H1 (cell line): ENCODE measurements around the gene MMADHC. TPM values are rescaled to one million over a fixed set of nuclear protein-coding genes. Genes with fewer than 3 reads are reported as not detected.
A peak's percentile ranks its signal among the peaks of the same experiment; 100 is the strongest.

ENCODE experiments used
- CTCF ChIA-PET: fragments of 300-600 bp; sonication (Branson Sonifier 250); formaldehyde crosslinking; loops from one replicate; lab custom pipeline; 2021; ENCODE audit not compliant: partially characterized antibody; lab: Charles Lee
- POLR2A ChIA-PET: fragments of 300-600 bp; sonication (Branson Sonifier 250); formaldehyde crosslinking; loops from one replicate; lab custom pipeline; 2021; ENCODE audit warnings: inconsistent platforms; ENCODE audit not compliant: partially characterized antibody; lab: Charles Lee
- DNase-seq, 2 experiments: peaks; one replicate each; pipeline versions ENCODE4 v3.0.0 to v3.0.0-alpha.2; 2010 to 2022; ENCODE audit warnings: low spot score in 2 of 2, low read depth in 1 of 2, mixed read lengths in 1 of 2
- FAIRE-seq: peaks from 2 replicates; lab custom pipeline; 2011; peaks lifted over from hg19 to GRCh38; lab: Jason Lieb, UNC
- H2AFZ ChIP-seq: 2 replicates; pipeline ENCODE4 v1.8.1; 2012; ENCODE audit warnings: low read length, inconsistent platforms
- H2AK5ac ChIP-seq: 2 replicates; pipeline ENCODE4 v1.6.1; 2013; ENCODE audit warnings: low read depth, low read length
- H2BK120ac ChIP-seq: replicated peaks from 2 replicates; pipeline ENCODE3; 2013; ENCODE audit warnings: low read depth, low read length, inconsistent platforms
- H2BK12ac ChIP-seq: 2 replicates; pipeline ENCODE4 v1.6.1; 2013; ENCODE audit warnings: low read depth, low read length
- H2BK15ac ChIP-seq: 2 replicates; pipeline ENCODE4 v1.6.1; 2013; ENCODE audit warnings: low read length
- H2BK20ac ChIP-seq: 2 replicates; pipeline ENCODE4 v1.6.1; 2013; ENCODE audit warnings: low read length
- H2BK5ac ChIP-seq: 2 replicates; pipeline ENCODE4 v1.6.1; 2013; ENCODE audit warnings: low read depth, low read length
- H3K14ac ChIP-seq: 2 replicates; pipeline ENCODE4 v1.6.1; 2013; ENCODE audit warnings: inconsistent platforms; ENCODE audit not compliant: insufficient read length
- H3K18ac ChIP-seq: 2 replicates; pipeline ENCODE4 v1.6.1; 2013; ENCODE audit warnings: low read length; ENCODE audit errors: extremely low read depth
- H3K23ac ChIP-seq: 2 replicates; pipeline ENCODE4 v1.6.1; 2013; ENCODE audit warnings: inconsistent platforms; ENCODE audit not compliant: insufficient read length
- H3K23me2 ChIP-seq: 2 replicates; pipeline ENCODE4 v1.6.1; 2013; ENCODE audit warnings: low read depth, low read length
- H3K27ac ChIP-seq: 2 replicates; pipeline ENCODE4 v1.6.1; 2011; ENCODE audit warnings: low read depth, low read length, inconsistent platforms
- H3K27me3 ChIP-seq, 4 experiments: replicated peaks in 1 of 4; 1 replicate in 1 of 4; 2 replicates in 3 of 4; pipeline versions ENCODE4 v1.6.1 to v1.8.1; 2011 to 2013; ENCODE audit warnings: low read length in 3 of 4, mild to moderate bottlenecking in 3 of 4, inconsistent platforms in 2 of 4, mixed read lengths in 2 of 4, moderate library complexity in 1 of 4; ENCODE audit not compliant: control insufficient read depth in 3 of 4, insufficient read depth in 3 of 4; ENCODE audit errors: extremely low read depth in 1 of 4
- H3K36me3 ChIP-seq, 4 experiments: 2 replicates each; pipeline versions ENCODE4 v1.6.1 to v1.8.1; 2011 to 2013; ENCODE audit warnings: mild to moderate bottlenecking in 4 of 4, low read length in 3 of 4, moderate library complexity in 2 of 4, control low read depth in 1 of 4, inconsistent platforms in 1 of 4; ENCODE audit not compliant: insufficient read depth in 4 of 4, control insufficient read depth in 2 of 4
- H3K4ac ChIP-seq: replicated peaks from 2 replicates; pipeline ENCODE3; 2013; ENCODE audit warnings: low read length, low read depth, mixed read lengths, inconsistent platforms; ENCODE audit not compliant: insufficient read length
- H3K4me1 ChIP-seq, 4 experiments: replicated peaks in 1 of 4; 1 replicate in 1 of 4; 2 replicates in 3 of 4; pipeline versions ENCODE4 v1.6.1 to v1.8.1; 2011 to 2013; ENCODE audit warnings: low read length in 3 of 4, inconsistent platforms in 2 of 4, mixed read lengths in 1 of 4; ENCODE audit not compliant: insufficient read depth in 4 of 4, control insufficient read depth in 3 of 4
- H3K4me2 ChIP-seq, 2 experiments: 2 replicates each; pipeline versions ENCODE4 v1.6.1 to v1.8.1; 2011 to 2013; ENCODE audit warnings: low read depth in 2 of 2, low read length in 2 of 2, control low read depth in 1 of 2, inconsistent platforms in 1 of 2, mild to moderate bottlenecking in 1 of 2; ENCODE audit not compliant: insufficient read depth in 1 of 2
- H3K4me3 ChIP-seq, 4 experiments: fragments of 200-600, 300-600 bp in 1 of 4; sonication (generic), shearing (Covaris generic), sonication (Bioruptor Twin) in 1 of 4; 2 replicates each; pipeline versions ENCODE4 v1.5.1 to v1.8.1; 2011 to 2016; ENCODE audit warnings: low read length in 4 of 4, low read depth in 3 of 4, control low read depth in 2 of 4, inconsistent platforms in 2 of 4, mild to moderate bottlenecking in 2 of 4, mixed read lengths in 1 of 4, moderate library complexity in 1 of 4; ENCODE audit not compliant: insufficient read depth in 2 of 4; ENCODE audit errors: extremely low read depth in 1 of 4
- H3K56ac ChIP-seq: replicated peaks from 2 replicates; pipeline ENCODE3; 2013; ENCODE audit warnings: low read depth, mild to moderate bottlenecking, mixed read lengths, low read length, inconsistent platforms; ENCODE audit not compliant: insufficient read length
- H3K79me1 ChIP-seq: 2 replicates; pipeline ENCODE4 v1.6.1; 2013; ENCODE audit warnings: low read depth, low read length, control low read depth
- H3K79me2 ChIP-seq, 2 experiments: 2 replicates each; pipeline versions ENCODE4 v1.6.1 to v1.8.1; 2012 to 2013; ENCODE audit warnings: low read length in 2 of 2, mild to moderate bottlenecking in 2 of 2, inconsistent platforms in 1 of 2; ENCODE audit not compliant: insufficient read depth in 2 of 2, control insufficient read depth in 1 of 2
- H3K9ac ChIP-seq, 4 experiments: replicated peaks in 1 of 4; 1 replicate in 1 of 4; 2 replicates in 3 of 4; pipeline versions ENCODE4 v1.6.1 to v1.8.1; 2011 to 2013; ENCODE audit warnings: low read depth in 3 of 4, low read length in 3 of 4, control low read depth in 2 of 4, mild to moderate bottlenecking in 2 of 4, moderate library complexity in 2 of 4, inconsistent platforms in 1 of 4; ENCODE audit errors: extremely low read depth in 1 of 4
- H3K9me3 ChIP-seq, 2 experiments: 2 replicates each; pipeline versions ENCODE4 v1.6.1 to v1.8.1; 2012 to 2013; ENCODE audit warnings: mild to moderate bottlenecking in 2 of 2, moderate library complexity in 2 of 2, control low read depth in 1 of 2, inconsistent platforms in 1 of 2, low read depth in 1 of 2, low read length in 1 of 2, mixed read lengths in 1 of 2; ENCODE audit not compliant: insufficient read depth in 2 of 2
- H4K20me1 ChIP-seq, 2 experiments: replicated peaks in 1 of 2; 2 replicates each; pipeline versions ENCODE3 to v1.8.1; 2011 to 2013; ENCODE audit warnings: inconsistent platforms in 2 of 2, low read length in 2 of 2, mild to moderate bottlenecking in 1 of 2; ENCODE audit not compliant: insufficient read depth in 2 of 2, control insufficient read depth in 1 of 2
- H4K5ac ChIP-seq: 2 replicates; pipeline ENCODE4 v1.6.1; 2013; ENCODE audit warnings: low read length, low read depth, mixed read lengths, inconsistent platforms; ENCODE audit not compliant: insufficient read length
- H4K8ac ChIP-seq: 2 replicates; pipeline ENCODE4 v1.8.0; 2013; ENCODE audit warnings: mild to moderate bottlenecking, moderate library complexity, low read length, inconsistent platforms; ENCODE audit not compliant: insufficient read depth; ENCODE audit errors: extremely low read depth
- H4K91ac ChIP-seq: replicated peaks from 2 replicates; pipeline ENCODE3; 2013; ENCODE audit warnings: low read length, mixed read lengths, inconsistent platforms; ENCODE audit not compliant: insufficient read length
- ATF2 ChIP-seq: IDR thresholded peaks from 2 replicates; pipeline ENCODE4 v1.6.1; 2012; ENCODE audit warnings: low read length, inconsistent platforms
- BACH1 ChIP-seq: IDR thresholded peaks from 2 replicates; pipeline ENCODE4 v1.6.1; 2012; ENCODE audit warnings: low read length, improper control_type of control experiment
- CEBPB ChIP-seq: IDR thresholded peaks from 2 replicates; pipeline ENCODE4 v1.6.1; 2012; ENCODE audit warnings: low read depth, low read length
- E2F6 ChIP-seq: IDR thresholded peaks from 2 replicates; pipeline ENCODE4 v1.6.1; 2012; ENCODE audit warnings: inconsistent platforms
- GTF2F1 ChIP-seq: IDR thresholded peaks from 2 replicates; pipeline ENCODE4 v1.6.1; 2012; ENCODE audit warnings: low read depth, low read length, improper control_type of control experiment, borderline replicate concordance
- KDM4A ChIP-seq: IDR thresholded peaks from one replicate; pipeline ENCODE4 v1.7.1; 2012; ENCODE audit warnings: low read depth, mild to moderate bottlenecking, moderate library complexity, low read length, inconsistent platforms; ENCODE audit not compliant: severe bottlenecking
- POU5F1 ChIP-seq: IDR thresholded peaks from 2 replicates; pipeline ENCODE4 v1.6.1; 2011; ENCODE audit warnings: low read depth, mild to moderate bottlenecking, low read length, moderate library complexity
- RAD21 ChIP-seq, 2 experiments: IDR thresholded peaks in 1 of 2; conservative IDR thresholded peaks in 1 of 2; 2 replicates each; pipeline ENCODE4 v1.6.1; 2011; ENCODE audit warnings: low read depth in 2 of 2, low read length in 2 of 2, improper control_type of control experiment in 1 of 2, inconsistent platforms in 1 of 2, mild to moderate bottlenecking in 1 of 2, moderate library complexity in 1 of 2
- SRF ChIP-seq: IDR thresholded peaks from 2 replicates; pipeline ENCODE4 v1.6.1; 2011; ENCODE audit warnings: mild to moderate bottlenecking, low read depth, low read length, moderate library complexity
- SUZ12 ChIP-seq: fragments of 200-600 bp; sonication (generic); IDR thresholded peaks from 2 replicates; pipeline ENCODE4 v1.6.1; 2012; ENCODE audit warnings: mild to moderate bottlenecking, inconsistent platforms, low read length, moderate library complexity, mixed read lengths
- TBP ChIP-seq: IDR thresholded peaks from 2 replicates; pipeline ENCODE4 v1.6.1; 2011; ENCODE audit warnings: low read depth, low read length, improper control_type of control experiment
- WGBS, 2 experiments: shearing (Covaris generic) in 1 of 2; methylation state at CpG; one replicate each; pipeline versions ENCODE4 v1.1.6 to v1.1.7; 2013 to 2015; ENCODE audit warnings: low lambda C conversion rate in 2 of 2, mixed read lengths in 2 of 2, inconsistent platforms in 1 of 2, low coverage in 1 of 2, missing lambda C conversion rate in 1 of 2; ENCODE audit not compliant: insufficient replicate concordance in 2 of 2, insufficient coverage in 1 of 2, insufficient read length in 1 of 2; ENCODE audit errors: extremely low coverage in 1 of 2, missing lambda C conversion rate in 1 of 2; 5-methylcytosine and 5-hydroxymethylcytosine counted together
- polyA plus RNA-seq, 7 experiments: library from polyadenylated mRNA; depleted of rRNA in 3 of 7; stranded (reverse) in 5 of 7; unstranded in 2 of 7; fragments of >200 nt in 5 of 7; fragments of 200-250 nt in 2 of 7; gene quantifications; 1 replicate in 5 of 7; 2 replicates in 1 of 7; 4 replicates in 1 of 7; pipeline versions ENCODE4 v1.2.1 to v1.2.3, GENCODE V29; 2011 to 2013; ENCODE audit warnings: missing spikeins in 2 of 7, mixed read lengths in 2 of 7
- total RNA-seq: library from RNA; stranded (reverse); fragmentation: NEBNext Ultra II Directional; extraction: Animal tissue kit (Norgen Biotek cat#: 25700); gene quantifications from 2 replicates; pipeline ENCODE4 v1.2.1, GENCODE V29; 2021

The MMADHC gene
- total and polyA plus RNA-seq, 2 of the 8 experiments (the other 6 are each of a cell fraction or from before 2014, with no cell fraction given) = 61.1 to 130 TPM

GRCh38 chr2:149586898-149587219, 716 bp downstream of the MMADHC start:
- CTCF ChIA-PET = interaction anchor here (1.1 to 1.2 kb wide), 2 partner anchors 10 to 15 kb away, joined by 3 to 4 read pairs; no protein-coding TSS in a partner anchor
- peak overlapping the region; percentile 87 to 99 (median 98) for H3K4me3 ChIP-seq
- WGBS, 2 experiments = 0% methylated on average over 7 of the region's 7 CpGs; no CpG with 5 or more reads in 1 of the 2 experiments
- TF ChIP-seq GTF2F1 (no peak), SRF (no peak), RAD21 (IDR thresholded peaks at IDR 0.05 in 1 of 2, conservative IDR thresholded peaks at IDR 0.05 in 1 of 2; ENCODE audit: low read depth in 2 of 2, low read length in 2 of 2) (no peak), TBP (no peak), ATF2 (no peak), KDM4A (no peak), E2F6 (no peak), POU5F1 (no peak), CEBPB (no peak), BACH1 (no peak), SUZ12 (no peak)

More at GRCh38 chr2:149586898-149587219, 716 bp downstream of the MMADHC start:
- Histone ChIP-seq H3K18ac (peak overlapping the region; percentile 82; the same call in 1 of the 2 replicates), H3K4me2 (peak overlapping the region; percentile 73 to 77), H2BK20ac (no peak overlapping the region), H4K8ac (no peak overlapping the region; the same call in 1 of the 2 replicates), H2BK5ac (peak overlapping the region; percentile 95; the same call in 1 of the 2 replicates), H4K5ac (peak overlapping the region; percentile 86), H2AK5ac (no peak overlapping the region), H2BK12ac (peak overlapping the region; percentile 45; the same call in 1 of the 2 replicates), H4K20me1 (no peaks in the 10 kb centered on the region), H3K27ac (peak overlapping the region; percentile 98), H2BK120ac (no peak overlapping the region), H3K9me3 (no peaks in the 10 kb centered on the region), H3K27me3 (no peaks in the 10 kb centered on the region), H3K14ac (peak overlapping the region; percentile 57), H3K4ac (no peak overlapping the region), H3K23me2 (peaks cover 2% of the 10 kb centered on the region; the same call in 1 of the 2 replicates), H3K79me2 (peaks cover 4 to 49% of the 10 kb centered on the region in 2 experiments), H2AFZ (0 out of 2 replicates have a peak overlapping the region, but pooled peaks have one; percentile 77), H2BK15ac (no peak overlapping the region), H3K4me1 (peaks cover 0 to 4% (median 0%) of the 10 kb centered on the region in 4 experiments; a peak in 2 of 7 replicates), H3K79me1 (no peaks in the 10 kb centered on the region), H3K56ac (peak overlapping the region; percentile 57), H3K23ac (no peak overlapping the region), H4K91ac (peak overlapping the region; percentile 97), H3K36me3 (peaks cover 0 to 28% (median 2%) of the 10 kb centered on the region in 4 experiments; a peak in 4 of 8 replicates), H3K9ac (peak overlapping the region; percentile 85 to 98 (median 98))
- no peak for FAIRE-seq
- POLR2A ChIA-PET = interaction anchor here (1.0 to 1.9 kb wide), 3 partner anchors 10 to 1652 kb away, joined by 3 to 9 read pairs (median 4); no protein-coding TSS in a partner anchor
- DNase-seq = no peak
